Tibial artery (tissue), 4 donors: Measurements from ENCODE around the gene MAD1L1.

ENCODE experiments used
- DNase-seq, 2 donors: peaks; one replicate each; pipeline ENCODE4 v3.0.0-alpha.2; 2019
- H3K27ac ChIP-seq, 2 donors: fragments of 200-600 bp; sonication (generic) in 1 of 2; 1 replicate in 1 of 2; 2 replicates in 1 of 2; pipeline ENCODE4 v1.5.1; 2018 to 2019; ENCODE audit warnings: mild to moderate bottlenecking in 1 of 2
- H3K27me3 ChIP-seq, 2 donors: fragments of 200-600 bp; sonication (generic) in 1 of 2; one replicate each; pipeline versions ENCODE4 v1.5.1 to v1.6.0; 2016 to 2019
- H3K36me3 ChIP-seq, 3 donors: fragments of 200-600 bp; sonication (generic) in 2 of 3; one replicate each; pipeline ENCODE4 v1.5.1; 2016 to 2019; ENCODE audit warnings: mild to moderate bottlenecking in 2 of 3
- H3K4me1 ChIP-seq, 4 donors: fragments of 200-600 bp; sonication (generic) in 2 of 4; 1 replicate in 3 of 4; 2 replicates in 1 of 4; pipeline ENCODE4 v1.5.1; 2016 to 2019
- H3K4me3 ChIP-seq, 2 donors: fragments of 200-600 bp; sonication (generic) in 1 of 2; 1 replicate in 1 of 2; 2 replicates in 1 of 2; pipeline ENCODE4 v1.5.1; 2018 to 2019; ENCODE audit warnings: mild to moderate bottlenecking in 2 of 2
- H3K9me3 ChIP-seq, 3 donors: fragments of 200-600 bp; sonication (generic) in 1 of 3; one replicate each; pipeline ENCODE4 v1.5.1; 2016 to 2019
- CTCF ChIP-seq, 2 experiments: fragments of 200-600 bp in 1 of 2; fragments of 450-650 bp in 1 of 2; IDR thresholded peaks; one replicate each; pipeline ENCODE4 v1.5.1; 2017 to 2019; ENCODE audit warnings: antibody characterized with exemption in 2 of 2, mild to moderate bottlenecking in 1 of 2, moderate library complexity in 1 of 2
- intact Hi-C: fragments of 100-400 bp; cut with DNase I; formaldehyde crosslinking; loops from one replicate; pipeline ENCODE4 v1.15.0; 2023; ENCODE audit warnings: low total_unique reads

Gene MAD1L1

GRCh38 chr7:2266911-2267310 lies 34.2 kb upstream of the MAD1L1 start:
- Histone ChIP-seq H3K27me3 (no peaks in the 10 kb centered on the region), H3K9me3 (no peaks in the 10 kb centered on the region), H3K36me3 (peaks cover 0 to 40% (median 29%) of the 10 kb centered on the region in 3 donors), H3K4me3 (no peak overlapping the region), H3K4me1 (no peaks in the 10 kb centered on the region), H3K27ac (no peak overlapping the region)
- intact Hi-C loops = no loop called here
- TF ChIP-seq CTCF (IDR thresholded peaks at IDR 0.05) = no peak
- DNase-seq = no peak

- H3K4me3 ChIP-seq = no peak overlapping the region
- peaks cover 0 to 4% (median 0%) of the 10 kb centered on the region in 4 donors for H3K4me1 ChIP-seq
- H3K27me3 ChIP-seq = no peaks in the 10 kb centered on the region
- no peak overlapping the region for H3K27ac ChIP-seq
- no peak for DNase-seq
- intact Hi-C loops = no loop called here
- H3K36me3 ChIP-seq = peaks cover 0 to 28% (median 14%) of the 10 kb centered on the region in 3 donors
- no peak for TF ChIP-seq CTCF (IDR thresholded peaks at IDR 0.05)
- no peaks in the 10 kb centered on the region for H3K9me3 ChIP-seq
Observed at GRCh38 chr7:2264158-2264557, 31.4 kb upstream of the MAD1L1 start.

- Histone ChIP-seq H3K4me3 (no peak overlapping the region), H3K9me3 (no peaks in the 10 kb centered on the region), H3K27me3 (no peaks in the 10 kb centered on the region), H3K36me3 (peaks cover 0 to 28% (median 14%) of the 10 kb centered on the region in 3 donors), H3K27ac (no peak overlapping the region), H3K4me1 (peaks cover 0 to 5% (median 0%) of the 10 kb centered on the region in 4 donors)
- TF ChIP-seq CTCF (IDR thresholded peaks at IDR 0.05) = no peak
- intact Hi-C loops = no loop called here
- DNase-seq = no peak
Observed at GRCh38 chr7:2263176-2263575, 30.4 kb upstream of the MAD1L1 start.

GRCh38 chr7:2261611-2262010 lies 28.9 kb upstream of the MAD1L1 start:
- H3K36me3 ChIP-seq = peaks cover 0 to 39% (median 25%) of the 10 kb centered on the region in 3 donors
- intact Hi-C loops = no loop called here
- peaks cover 0 to 5% (median 0%) of the 10 kb centered on the region in 4 donors for H3K4me1 ChIP-seq
- no peak overlapping the region for H3K27ac ChIP-seq
- no peak for DNase-seq
- TF ChIP-seq CTCF (IDR thresholded peaks at IDR 0.05) = no peak
- no peaks in the 10 kb centered on the region for H3K27me3 ChIP-seq
- no peak overlapping the region for H3K4me3 ChIP-seq
- no peaks in the 10 kb centered on the region for H3K9me3 ChIP-seq

- H3K27me3 ChIP-seq = no peaks in the 10 kb centered on the region
- peaks cover 0 to 5% (median 0%) of the 10 kb centered on the region in 4 donors for H3K4me1 ChIP-seq
- no peaks in the 10 kb centered on the region for H3K9me3 ChIP-seq
- H3K36me3 ChIP-seq = peaks cover 0 to 47% (median 30%) of the 10 kb centered on the region in 3 donors
- H3K4me3 ChIP-seq = no peak overlapping the region
- TF ChIP-seq CTCF (IDR thresholded peaks at IDR 0.05) = no peak
- H3K27ac ChIP-seq = no peak overlapping the region
- no peak for DNase-seq
- intact Hi-C loops = no loop called here
Observed at GRCh38 chr7:2260820-2261219, 28.1 kb upstream of the MAD1L1 start.

GRCh38 chr7:2259480-2259879 lies 26.7 kb upstream of the MAD1L1 start:
- DNase-seq = no peak
- H3K4me3 ChIP-seq = no peak overlapping the region
- H3K36me3 ChIP-seq = peaks cover 0 to 60% (median 40%) of the 10 kb centered on the region in 3 donors
- H3K9me3 ChIP-seq = no peaks in the 10 kb centered on the region
- no peaks in the 10 kb centered on the region for H3K27me3 ChIP-seq
- TF ChIP-seq CTCF (IDR thresholded peaks at IDR 0.05) = no peak
- intact Hi-C loops = no loop called here
- H3K4me1 ChIP-seq = peaks cover 0 to 5% (median 0%) of the 10 kb centered on the region in 4 donors
- H3K27ac ChIP-seq = no peak overlapping the region
